Measurements from ENCODE around the gene IRF2BP2.

IRF2BP2 gene

GRCh38 chr1:234619794-234620247 is 9.8 kb upstream of the IRF2BP2 start:
- in situ Hi-C loops (cut with MboI; ENCODE audit: low sequenced_read_pairs, unreplicated experiment), result loop anchor here (25.0 kb wide), 2 partner anchors 217 to 342 kb away; no protein-coding TSS in a partner anchor
- TF ChIP-seq CTCF (IDR thresholded peaks at IDR 0.05; ENCODE audit: borderline replicate concordance, control extremely low read depth, extremely low read depth, insufficient read depth, missing control alignments), result no peak
- DNase-seq (ENCODE audit: low spot score), result no peak

- no peak for DNase-seq (ENCODE audit: low spot score)
- in situ Hi-C loops (cut with MboI; ENCODE audit: low sequenced_read_pairs, unreplicated experiment), result loop anchor here (25.0 kb wide), 2 partner anchors 218 to 343 kb away; no protein-coding TSS in a partner anchor
- TF ChIP-seq CTCF (IDR thresholded peaks at IDR 0.05; ENCODE audit: borderline replicate concordance, control extremely low read depth, extremely low read depth, insufficient read depth, missing control alignments), result no peak
Observed at GRCh38 chr1:234619071-234619480, 9.1 kb upstream of the IRF2BP2 start.

- no peak for DNase-seq (ENCODE audit: low spot score)
- in situ Hi-C loops (cut with MboI; ENCODE audit: low sequenced_read_pairs, unreplicated experiment), result loop anchor here (25.0 kb wide), 2 partner anchors 219 to 344 kb away; no protein-coding TSS in a partner anchor
- TF ChIP-seq CTCF (IDR thresholded peaks at IDR 0.05; ENCODE audit: borderline replicate concordance, control extremely low read depth, extremely low read depth, insufficient read depth, missing control alignments), result no peak
Observed at GRCh38 chr1:234618737-234619049, 8.7 kb upstream of the IRF2BP2 start.

GRCh38 chr1:234617986-234618736 is 8.2 kb upstream of the IRF2BP2 start:
- TF ChIP-seq CTCF (IDR thresholded peaks at IDR 0.05; ENCODE audit: borderline replicate concordance, control extremely low read depth, extremely low read depth, insufficient read depth, missing control alignments), result no peak
- DNase-seq (ENCODE audit: low spot score), result no peak
- in situ Hi-C loops (cut with MboI; ENCODE audit: low sequenced_read_pairs, unreplicated experiment), result loop anchor here (25.0 kb wide), 2 partner anchors 219 to 344 kb away; no protein-coding TSS in a partner anchor

GRCh38 chr1:234617131-234617985 is 7.4 kb upstream of the IRF2BP2 start:
- in situ Hi-C loops (cut with MboI; ENCODE audit: low sequenced_read_pairs, unreplicated experiment), result loop anchor here (25.0 kb wide), 2 partner anchors 220 to 345 kb away; no protein-coding TSS in a partner anchor
- TF ChIP-seq CTCF (IDR thresholded peaks at IDR 0.05; ENCODE audit: borderline replicate concordance, control extremely low read depth, extremely low read depth, insufficient read depth, missing control alignments), result no peak
- no peak for DNase-seq (ENCODE audit: low spot score)

GRCh38 chr1:234616644-234617043 is 6.7 kb upstream of the IRF2BP2 start:
- in situ Hi-C loops (cut with MboI; ENCODE audit: low sequenced_read_pairs, unreplicated experiment), result loop anchor here (25.0 kb wide), 2 partner anchors 221 to 346 kb away; no protein-coding TSS in a partner anchor
- TF ChIP-seq CTCF (IDR thresholded peaks at IDR 0.05; ENCODE audit: borderline replicate concordance, control extremely low read depth, extremely low read depth, insufficient read depth, missing control alignments), result no peak
- DNase-seq (ENCODE audit: low spot score), result no peak
